ENCODE measurements around the gene MYD88. TPM values are rescaled to one million over a fixed set of nuclear protein-coding genes. Genes with fewer than 3 reads are reported as not detected.

Gene MYD88
- total RNA-seq, 1 experiment from 2014 or later = 19.2 TPM

DNA sequence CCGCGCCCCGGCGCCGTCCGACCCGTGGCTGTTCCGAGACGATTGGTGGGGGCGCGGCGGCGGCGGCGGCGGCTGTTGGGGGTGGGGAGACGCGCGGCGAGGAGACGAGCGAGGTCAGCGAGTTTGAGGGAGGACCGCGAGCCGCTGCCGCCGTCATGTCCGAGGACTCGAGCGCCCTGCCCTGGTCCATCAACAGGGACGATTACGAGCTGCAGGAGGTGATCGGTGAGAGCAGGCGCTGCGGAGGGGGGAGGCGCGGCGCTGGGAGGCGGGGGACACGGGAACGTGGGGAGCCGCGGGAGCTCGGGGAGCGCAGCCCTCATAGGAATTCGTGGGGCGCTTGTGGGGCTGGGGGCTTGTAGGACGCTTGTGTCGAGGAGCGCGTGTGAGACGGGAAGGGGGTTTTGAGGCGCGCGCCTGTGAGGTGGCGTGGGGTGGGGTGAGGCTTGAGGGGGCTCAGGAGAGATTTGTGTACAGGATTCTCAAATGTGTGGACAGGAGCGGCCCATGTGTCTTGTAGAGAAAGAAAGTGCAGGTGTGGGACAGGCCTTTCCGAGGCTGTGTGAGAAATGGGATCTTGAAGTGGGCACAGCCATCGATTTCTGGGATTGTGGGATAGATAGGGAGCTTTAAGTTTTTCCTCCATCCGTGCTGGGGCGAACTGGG, 27.4 kb downstream of the MYD88 start (continued):
- TF ChIP-seq NFATC4 (CRISPR knock-in tag; IDR thresholded peaks at IDR 0.05) (no peak), TCF7 (CRISPR knock-in tag; IDR thresholded peaks at IDR 0.05; ENCODE audit: low read depth) (0 out of 2 replicates have a peak, but pooled peaks have one; percentile 72), FOXK1 (CRISPR knock-in tag; IDR thresholded peaks at IDR 0.05) (no peak), EMX1 (CRISPR knock-in tag; IDR thresholded peaks at IDR 0.05) (no peak), GRHL2 (CRISPR knock-in tag; IDR thresholded peaks at IDR 0.05; ENCODE audit: insufficient replicate concordance, severe bottlenecking) (no peak), ZNF232 (CRISPR knock-in tag; IDR thresholded peaks at IDR 0.05) (no peak), ZNF416 (CRISPR knock-in tag; IDR thresholded peaks at IDR 0.05) (no peak), CREM (CRISPR knock-in tag; IDR thresholded peaks at IDR 0.05) (no peak), ZNF263 (CRISPR knock-in tag; IDR thresholded peaks at IDR 0.05; ENCODE audit: low read depth) (no peak)
- TF ChIP-seq, protein P1, sequence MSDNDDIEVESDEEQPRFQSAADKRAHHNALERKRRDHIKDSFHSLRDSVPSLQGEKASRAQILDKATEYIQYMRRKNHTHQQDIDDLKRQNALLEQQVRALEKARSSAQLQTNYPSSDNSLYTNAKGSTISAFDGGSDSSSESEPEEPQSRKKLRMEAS (CRISPR knock-in tag; IDR thresholded peaks at IDR 0.05) = no peak
- TF ChIP-seq, protein P2, sequence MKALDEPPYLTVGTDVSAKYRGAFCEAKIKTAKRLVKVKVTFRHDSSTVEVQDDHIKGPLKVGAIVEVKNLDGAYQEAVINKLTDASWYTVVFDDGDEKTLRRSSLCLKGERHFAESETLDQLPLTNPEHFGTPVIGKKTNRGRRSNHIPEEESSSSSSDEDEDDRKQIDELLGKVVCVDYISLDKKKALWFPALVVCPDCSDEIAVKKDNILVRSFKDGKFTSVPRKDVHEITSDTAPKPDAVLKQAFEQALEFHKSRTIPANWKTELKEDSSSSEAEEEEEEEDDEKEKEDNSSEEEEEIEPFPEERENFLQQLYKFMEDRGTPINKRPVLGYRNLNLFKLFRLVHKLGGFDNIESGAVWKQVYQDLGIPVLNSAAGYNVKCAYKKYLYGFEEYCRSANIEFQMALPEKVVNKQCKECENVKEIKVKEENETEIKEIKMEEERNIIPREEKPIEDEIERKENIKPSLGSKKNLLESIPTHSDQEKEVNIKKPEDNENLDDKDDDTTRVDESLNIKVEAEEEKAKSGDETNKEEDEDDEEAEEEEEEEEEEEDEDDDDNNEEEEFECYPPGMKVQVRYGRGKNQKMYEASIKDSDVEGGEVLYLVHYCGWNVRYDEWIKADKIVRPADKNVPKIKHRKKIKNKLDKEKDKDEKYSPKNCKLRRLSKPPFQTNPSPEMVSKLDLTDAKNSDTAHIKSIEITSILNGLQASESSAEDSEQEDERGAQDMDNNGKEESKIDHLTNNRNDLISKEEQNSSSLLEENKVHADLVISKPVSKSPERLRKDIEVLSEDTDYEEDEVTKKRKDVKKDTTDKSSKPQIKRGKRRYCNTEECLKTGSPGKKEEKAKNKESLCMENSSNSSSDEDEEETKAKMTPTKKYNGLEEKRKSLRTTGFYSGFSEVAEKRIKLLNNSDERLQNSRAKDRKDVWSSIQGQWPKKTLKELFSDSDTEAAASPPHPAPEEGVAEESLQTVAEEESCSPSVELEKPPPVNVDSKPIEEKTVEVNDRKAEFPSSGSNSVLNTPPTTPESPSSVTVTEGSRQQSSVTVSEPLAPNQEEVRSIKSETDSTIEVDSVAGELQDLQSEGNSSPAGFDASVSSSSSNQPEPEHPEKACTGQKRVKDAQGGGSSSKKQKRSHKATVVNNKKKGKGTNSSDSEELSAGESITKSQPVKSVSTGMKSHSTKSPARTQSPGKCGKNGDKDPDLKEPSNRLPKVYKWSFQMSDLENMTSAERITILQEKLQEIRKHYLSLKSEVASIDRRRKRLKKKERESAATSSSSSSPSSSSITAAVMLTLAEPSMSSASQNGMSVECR (CRISPR knock-in tag; IDR thresholded peaks at IDR 0.05; ENCODE audit: borderline replicate concordance) = no peak
- TF ChIP-seq, protein P3, sequence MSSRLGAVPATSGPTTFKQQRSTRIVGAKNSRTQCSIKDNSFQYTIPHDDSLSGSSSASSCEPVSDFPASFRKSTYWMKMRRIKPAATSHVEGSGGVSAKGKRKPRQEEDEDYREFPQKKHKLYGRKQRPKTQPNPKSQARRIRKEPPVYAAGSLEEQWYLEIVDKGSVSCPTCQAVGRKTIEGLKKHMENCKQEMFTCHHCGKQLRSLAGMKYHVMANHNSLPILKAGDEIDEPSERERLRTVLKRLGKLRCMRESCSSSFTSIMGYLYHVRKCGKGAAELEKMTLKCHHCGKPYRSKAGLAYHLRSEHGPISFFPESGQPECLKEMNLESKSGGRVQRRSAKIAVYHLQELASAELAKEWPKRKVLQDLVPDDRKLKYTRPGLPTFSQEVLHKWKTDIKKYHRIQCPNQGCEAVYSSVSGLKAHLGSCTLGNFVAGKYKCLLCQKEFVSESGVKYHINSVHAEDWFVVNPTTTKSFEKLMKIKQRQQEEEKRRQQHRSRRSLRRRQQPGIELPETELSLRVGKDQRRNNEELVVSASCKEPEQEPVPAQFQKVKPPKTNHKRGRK (CRISPR knock-in tag; IDR thresholded peaks at IDR 0.05; ENCODE audit: borderline replicate concordance) = 0 out of 2 replicates have a peak, but pooled peaks have one; percentile 42
- TF ChIP-seq, protein P4, sequence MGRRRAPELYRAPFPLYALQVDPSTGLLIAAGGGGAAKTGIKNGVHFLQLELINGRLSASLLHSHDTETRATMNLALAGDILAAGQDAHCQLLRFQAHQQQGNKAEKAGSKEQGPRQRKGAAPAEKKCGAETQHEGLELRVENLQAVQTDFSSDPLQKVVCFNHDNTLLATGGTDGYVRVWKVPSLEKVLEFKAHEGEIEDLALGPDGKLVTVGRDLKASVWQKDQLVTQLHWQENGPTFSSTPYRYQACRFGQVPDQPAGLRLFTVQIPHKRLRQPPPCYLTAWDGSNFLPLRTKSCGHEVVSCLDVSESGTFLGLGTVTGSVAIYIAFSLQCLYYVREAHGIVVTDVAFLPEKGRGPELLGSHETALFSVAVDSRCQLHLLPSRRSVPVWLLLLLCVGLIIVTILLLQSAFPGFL (CRISPR knock-in tag; IDR thresholded peaks at IDR 0.05; ENCODE audit: borderline replicate concordance) = no peak

DNA sequence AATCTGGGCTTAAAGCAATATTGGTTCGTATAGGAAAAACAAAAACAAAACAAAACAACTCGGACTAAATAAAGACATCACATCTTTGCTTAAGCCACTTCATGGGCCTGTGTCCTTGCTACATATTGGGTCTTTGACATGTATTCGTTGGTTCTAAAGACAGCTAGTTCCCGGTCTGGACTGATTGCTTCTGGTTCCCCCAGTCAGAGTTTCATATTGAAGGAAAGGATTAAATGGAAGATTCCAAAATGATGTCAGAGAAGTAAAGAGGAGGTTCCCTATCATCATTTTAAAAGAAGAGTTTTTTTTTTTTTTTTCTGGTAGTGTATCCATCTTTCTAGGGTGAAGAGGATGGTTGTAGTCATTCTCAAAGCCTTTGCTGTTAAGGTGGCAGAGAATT, 29.1 kb downstream of the MYD88 start:
- 0 out of 2 replicates have a peak overlapping the region, but pooled peaks have one; percentile 23 for H3K27ac Mint-ChIP-seq
- no peaks in the 10 kb centered on the region for H3K27me3 Mint-ChIP-seq (ENCODE audit: low read depth)
- no peaks in the 10 kb centered on the region for H3K9me3 Mint-ChIP-seq
- TF ChIP-seq ZNF396 (CRISPR knock-in tag; IDR thresholded peaks at IDR 0.05; ENCODE audit: borderline replicate concordance) (no peak), CBFB (CRISPR knock-in tag; IDR thresholded peaks at IDR 0.05; ENCODE audit: low read depth) (no peak), ELF4 (CRISPR knock-in tag; IDR thresholded peaks at IDR 0.05; ENCODE audit: low read depth) (no peak), ZNF416 (CRISPR knock-in tag; IDR thresholded peaks at IDR 0.05) (no peak), KAT7 (CRISPR knock-in tag; IDR thresholded peaks at IDR 0.05; ENCODE audit: borderline replicate concordance) (no peak)
- TF ChIP-seq, protein P5, sequence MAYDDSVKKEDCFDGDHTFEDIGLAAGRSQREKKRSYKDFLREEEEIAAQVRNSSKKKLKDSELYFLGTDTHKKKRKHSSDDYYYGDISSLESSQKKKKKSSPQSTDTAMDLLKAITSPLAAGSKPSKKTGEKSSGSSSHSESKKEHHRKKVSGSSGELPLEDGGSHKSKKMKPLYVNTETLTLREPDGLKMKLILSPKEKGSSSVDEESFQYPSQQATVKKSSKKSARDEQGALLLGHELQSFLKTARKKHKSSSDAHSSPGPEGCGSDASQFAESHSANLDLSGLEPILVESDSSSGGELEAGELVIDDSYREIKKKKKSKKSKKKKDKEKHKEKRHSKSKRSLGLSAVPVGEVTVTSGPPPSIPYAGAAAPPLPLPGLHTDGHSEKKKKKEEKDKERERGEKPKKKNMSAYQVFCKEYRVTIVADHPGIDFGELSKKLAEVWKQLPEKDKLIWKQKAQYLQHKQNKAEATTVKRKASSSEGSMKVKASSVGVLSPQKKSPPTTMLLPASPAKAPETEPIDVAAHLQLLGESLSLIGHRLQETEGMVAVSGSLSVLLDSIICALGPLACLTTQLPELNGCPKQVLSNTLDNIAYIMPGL (CRISPR knock-in tag; IDR thresholded peaks at IDR 0.05) = no peak
- TF ChIP-seq, protein P3 (CRISPR knock-in tag; IDR thresholded peaks at IDR 0.05; ENCODE audit: borderline replicate concordance) = no peak
- TF ChIP-seq, protein P6, sequence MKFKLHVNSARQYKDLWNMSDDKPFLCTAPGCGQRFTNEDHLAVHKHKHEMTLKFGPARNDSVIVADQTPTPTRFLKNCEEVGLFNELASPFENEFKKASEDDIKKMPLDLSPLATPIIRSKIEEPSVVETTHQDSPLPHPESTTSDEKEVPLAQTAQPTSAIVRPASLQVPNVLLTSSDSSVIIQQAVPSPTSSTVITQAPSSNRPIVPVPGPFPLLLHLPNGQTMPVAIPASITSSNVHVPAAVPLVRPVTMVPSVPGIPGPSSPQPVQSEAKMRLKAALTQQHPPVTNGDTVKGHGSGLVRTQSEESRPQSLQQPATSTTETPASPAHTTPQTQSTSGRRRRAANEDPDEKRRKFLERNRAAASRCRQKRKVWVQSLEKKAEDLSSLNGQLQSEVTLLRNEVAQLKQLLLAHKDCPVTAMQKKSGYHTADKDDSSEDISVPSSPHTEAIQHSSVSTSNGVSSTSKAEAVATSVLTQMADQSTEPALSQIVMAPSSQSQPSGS (CRISPR knock-in tag; IDR thresholded peaks at IDR 0.05; ENCODE audit: borderline replicate concordance, low read depth) = no peak
- TF ChIP-seq, protein P7, sequence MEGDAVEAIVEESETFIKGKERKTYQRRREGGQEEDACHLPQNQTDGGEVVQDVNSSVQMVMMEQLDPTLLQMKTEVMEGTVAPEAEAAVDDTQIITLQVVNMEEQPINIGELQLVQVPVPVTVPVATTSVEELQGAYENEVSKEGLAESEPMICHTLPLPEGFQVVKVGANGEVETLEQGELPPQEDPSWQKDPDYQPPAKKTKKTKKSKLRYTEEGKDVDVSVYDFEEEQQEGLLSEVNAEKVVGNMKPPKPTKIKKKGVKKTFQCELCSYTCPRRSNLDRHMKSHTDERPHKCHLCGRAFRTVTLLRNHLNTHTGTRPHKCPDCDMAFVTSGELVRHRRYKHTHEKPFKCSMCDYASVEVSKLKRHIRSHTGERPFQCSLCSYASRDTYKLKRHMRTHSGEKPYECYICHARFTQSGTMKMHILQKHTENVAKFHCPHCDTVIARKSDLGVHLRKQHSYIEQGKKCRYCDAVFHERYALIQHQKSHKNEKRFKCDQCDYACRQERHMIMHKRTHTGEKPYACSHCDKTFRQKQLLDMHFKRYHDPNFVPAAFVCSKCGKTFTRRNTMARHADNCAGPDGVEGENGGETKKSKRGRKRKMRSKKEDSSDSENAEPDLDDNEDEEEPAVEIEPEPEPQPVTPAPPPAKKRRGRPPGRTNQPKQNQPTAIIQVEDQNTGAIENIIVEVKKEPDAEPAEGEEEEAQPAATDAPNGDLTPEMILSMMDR (IDR thresholded peaks at IDR 0.05) = no peak
- DNase-seq (ENCODE audit: low spot score) (no peak), ATAC-seq (no peak)
- H3K4me1 Mint-ChIP-seq = peaks cover 38% of the 10 kb centered on the region
- H3K36me3 Mint-ChIP-seq = peaks cover 3% of the 10 kb centered on the region; the same call in 1 of the 2 replicates
- H3K4me3 Mint-ChIP-seq = peak overlapping the region; percentile 15; the same call in 1 of the 2 replicates
- ChIA-PET CTCF (no interaction called here), POLR2A (no interaction called here)
